Effector memory CD8-positive, alpha-beta T cell (primary cell): ENCODE results near the gene AFF1.
"Not testable (repeated sequence)": the region's sequence is repeated elsewhere in the genome, so short reads cannot be mapped to it uniquely, and the experiment has no call there.

Experiments
- ATAC-seq: fragments of 150-1000 bp; cut with Tn5 transposase; replicated peaks from 2 replicates; pipeline ENCODE4 v1.10.0; 2021; ENCODE audit warnings: mild to moderate bottlenecking, moderate library complexity
- DNase-seq, 3 experiments: peaks; one replicate each; pipeline ENCODE4 v3.0.0; 2021
- H3K27ac Mint-ChIP-seq, 2 donors: one replicate each; pipeline ENCODE4 v1.8.0; 2022; ENCODE audit warnings: mild to moderate bottlenecking in 2 of 2, mixed read lengths in 2 of 2, moderate library complexity in 2 of 2
- H3K27me3 Mint-ChIP-seq, 2 donors: one replicate each; pipeline ENCODE4 v1.8.0; 2022; ENCODE audit warnings: mixed read lengths in 2 of 2
- H3K36me3 Mint-ChIP-seq: one replicate; pipeline ENCODE4 v1.8.0; 2022; ENCODE audit warnings: mild to moderate bottlenecking, moderate library complexity, mixed read lengths; ENCODE audit not compliant: insufficient read depth
- H3K4me1 Mint-ChIP-seq, 2 donors: one replicate each; pipeline ENCODE4 v1.8.0; 2022; ENCODE audit warnings: low read depth in 2 of 2, mixed read lengths in 2 of 2
- H3K4me3 Mint-ChIP-seq, 2 donors: one replicate each; pipeline ENCODE4 v1.8.0; 2022; ENCODE audit warnings: mild to moderate bottlenecking in 2 of 2, mixed read lengths in 2 of 2, moderate library complexity in 2 of 2
- H3K9me3 Mint-ChIP-seq, 2 donors: one replicate each; pipeline ENCODE4 v1.8.0; 2022; ENCODE audit warnings: mixed read lengths in 2 of 2

AFF1 gene

GRCh38 chr4:86970447-86971354, 35.9 kb downstream of the AFF1 start:
- Mint-ChIP-seq H3K36me3 (peaks cover 3% of the 10 kb centered on the region), H3K4me1 (peaks cover 23 to 29% of the 10 kb centered on the region in 2 donors), H3K9me3 (no peaks in the 10 kb centered on the region), H3K4me3 (no peak overlapping the region), H3K27ac (peak overlapping the region in 1 of 2 donors; percentile 17), H3K27me3 (no peaks in the 10 kb centered on the region)
- DNase-seq, result no peak
- no peak for ATAC-seq

- ATAC-seq (no peak), DNase-seq (no peak)
- Mint-ChIP-seq H3K4me3 (no peak overlapping the region), H3K27ac (peak overlapping the region in 1 of 2 donors; percentile 70), H3K36me3 (peaks cover 3% of the 10 kb centered on the region), H3K27me3 (no peaks in the 10 kb centered on the region), H3K9me3 (no peaks in the 10 kb centered on the region), H3K4me1 (peaks cover 26 to 33% of the 10 kb centered on the region in 2 donors)
Measured at GRCh38 chr4:86971355-86971683, 36.5 kb downstream of the AFF1 start.

- Mint-ChIP-seq H3K9me3 (no peaks in the 10 kb centered on the region), H3K27me3 (no peaks in the 10 kb centered on the region), H3K36me3 (peaks cover 3% of the 10 kb centered on the region), H3K4me3 (no peak overlapping the region), H3K4me1 (peaks cover 34 to 45% of the 10 kb centered on the region in 2 donors), H3K27ac (no peak overlapping the region)
- ATAC-seq (no peak), DNase-seq (no peak)
Measured at GRCh38 chr4:86972997-86973396, 38.2 kb downstream of the AFF1 start.

- Mint-ChIP-seq H3K4me1 (peaks cover 34 to 45% of the 10 kb centered on the region in 2 donors), H3K9me3 (no peaks in the 10 kb centered on the region), H3K4me3 (no peak overlapping the region), H3K27me3 (no peaks in the 10 kb centered on the region), H3K27ac (peak overlapping the region in 1 of 2 donors; percentile 26), H3K36me3 (peaks cover 3% of the 10 kb centered on the region)
- no peak for DNase-seq
- ATAC-seq, result no peak
Measured at GRCh38 chr4:86973668-86974067, 38.9 kb downstream of the AFF1 start.

- DNase-seq (no peak), ATAC-seq (no peak)
- H3K4me3 Mint-ChIP-seq, result no peak overlapping the region
- H3K36me3 Mint-ChIP-seq, result peaks cover 6% of the 10 kb centered on the region
- H3K4me1 Mint-ChIP-seq, result peaks cover 38 to 45% of the 10 kb centered on the region in 2 donors
- H3K27ac Mint-ChIP-seq, result peak overlapping the region in 1 of 2 donors; percentile 26
- H3K9me3 Mint-ChIP-seq, result no peaks in the 10 kb centered on the region
- H3K27me3 Mint-ChIP-seq, result no peaks in the 10 kb centered on the region
Measured at GRCh38 chr4:86974551-86974994, 39.8 kb downstream of the AFF1 start.

GRCh38 chr4:86975927-86976326, 41.1 kb downstream of the AFF1 start:
- no peak for ATAC-seq
- Mint-ChIP-seq H3K4me3 (no peak overlapping the region), H3K27ac (no peak overlapping the region), H3K9me3 (no peaks in the 10 kb centered on the region), H3K36me3 (peaks cover 3% of the 10 kb centered on the region), H3K27me3 (no peaks in the 10 kb centered on the region), H3K4me1 (peaks cover 33 to 40% of the 10 kb centered on the region in 2 donors)
- DNase-seq, result no peak

- H3K27me3 Mint-ChIP-seq, result no peaks in the 10 kb centered on the region
- no peaks in the 10 kb centered on the region for H3K9me3 Mint-ChIP-seq
- ATAC-seq (no peak), DNase-seq (no peak)
- peaks cover 32 to 40% of the 10 kb centered on the region in 2 donors for H3K4me1 Mint-ChIP-seq
- H3K36me3 Mint-ChIP-seq, result peaks cover 5% of the 10 kb centered on the region
- no peak overlapping the region for H3K4me3 Mint-ChIP-seq
- peak overlapping the region in 1 of 2 donors; percentile 8 for H3K27ac Mint-ChIP-seq
Measured at GRCh38 chr4:86976801-86977485, 42.1 kb downstream of the AFF1 start.

- ATAC-seq, result peak; percentile 37
- peaks cover 6% of the 10 kb centered on the region for H3K36me3 Mint-ChIP-seq
- no peak overlapping the region for H3K4me3 Mint-ChIP-seq
- H3K27ac Mint-ChIP-seq, result peak overlapping the region; percentile 8 to 66
- H3K9me3 Mint-ChIP-seq, result no peaks in the 10 kb centered on the region
- H3K27me3 Mint-ChIP-seq, result no peaks in the 10 kb centered on the region
- H3K4me1 Mint-ChIP-seq, result peaks cover 34 to 40% of the 10 kb centered on the region in 2 donors
- no peak for DNase-seq
Measured at GRCh38 chr4:86977621-86978184, 42.9 kb downstream of the AFF1 start.

- Mint-ChIP-seq H3K27me3 (no peaks in the 10 kb centered on the region), H3K4me1 (peaks cover 29 to 34% of the 10 kb centered on the region in 2 donors), H3K27ac (no peak overlapping the region), H3K36me3 (peaks cover 6% of the 10 kb centered on the region), H3K4me3 (no peak overlapping the region), H3K9me3 (no peaks in the 10 kb centered on the region)
- no peak for ATAC-seq
- DNase-seq, result no peak
Measured at GRCh38 chr4:86978709-86979108, 43.9 kb downstream of the AFF1 start.

- H3K4me3 Mint-ChIP-seq, result no peak overlapping the region
- peaks cover 6% of the 10 kb centered on the region for H3K36me3 Mint-ChIP-seq
- H3K27ac Mint-ChIP-seq, result peak overlapping the region in 1 of 2 donors; percentile 72
- no peaks in the 10 kb centered on the region for H3K9me3 Mint-ChIP-seq
- DNase-seq, result no peak
- no peaks in the 10 kb centered on the region for H3K27me3 Mint-ChIP-seq
- H3K4me1 Mint-ChIP-seq, result peaks cover 21 to 24% of the 10 kb centered on the region in 2 donors
- ATAC-seq, result no peak
Measured at GRCh38 chr4:86980230-86980629, 45.4 kb downstream of the AFF1 start.

GRCh38 chr4:86981789-86982188, 47.0 kb downstream of the AFF1 start:
- Mint-ChIP-seq H3K4me1 (peaks cover 18% of the 10 kb centered on the region in 2 donors), H3K36me3 (peaks cover 6% of the 10 kb centered on the region), H3K27me3 (no peaks in the 10 kb centered on the region), H3K9me3 (no peaks in the 10 kb centered on the region), H3K4me3 (peak overlapping the region in 1 of 2 donors; percentile 18), H3K27ac (peak overlapping the region in 1 of 2 donors; percentile 53)
- ATAC-seq, result peak; percentile 46
- DNase-seq, result no peak

- DNase-seq, H3K9me3 Mint-ChIP-seq, H3K4me3 Mint-ChIP-seq, H3K36me3 Mint-ChIP-seq, H3K27me3 Mint-ChIP-seq, H3K27ac Mint-ChIP-seq, ATAC-seq: not testable (repeated sequence)
- peaks cover 9 to 13% of the 10 kb centered on the region in 2 donors for H3K4me1 Mint-ChIP-seq
Measured at GRCh38 chr4:86985852-86986251, 51.0 kb downstream of the AFF1 start.

GRCh38 chr4:86989658-86990057, 54.8 kb downstream of the AFF1 start:
- not testable (repeated sequence) for H3K4me3 Mint-ChIP-seq, ATAC-seq, H3K27me3 Mint-ChIP-seq, DNase-seq, H3K9me3 Mint-ChIP-seq, H3K4me1 Mint-ChIP-seq, H3K36me3 Mint-ChIP-seq, H3K27ac Mint-ChIP-seq
